GM23338 (cell line): Measurements from ENCODE around the gene RET. TPM values are rescaled to one million over a fixed set of nuclear protein-coding genes. Genes with fewer than 3 reads are reported as not detected.

Source experiments
- ATAC-seq: fragments of 200-7000 bp; cut with Tn5 transposase; 3 replicates; pipeline ENCODE4 v1.9.1; 2020
- DNase-seq: peaks from one replicate; pipeline ENCODE4 v3.0.0-alpha.2; 2015; ENCODE audit warnings: low spot score
- H2AFZ ChIP-seq: fragments of 200-600 bp; sonication (generic); 2 replicates; pipeline ENCODE4 v1.8.0; 2016; ENCODE audit warnings: antibody characterized with exemption, mild to moderate bottlenecking, moderate library complexity
- H3F3A ChIP-seq: fragments of 200-600 bp; sonication (generic); replicated peaks from 2 replicates; pipeline ENCODE4 v1.8.0; 2017; ENCODE audit warnings: antibody characterized with exemption, mixed run types, low read depth
- H3K27ac ChIP-seq: fragments of 200-600 bp; sonication (generic); 2 replicates; pipeline ENCODE4 v1.6.1; 2016; ENCODE audit warnings: low read depth
- H3K27me3 ChIP-seq: fragments of 200-600 bp; sonication (generic); 2 replicates; pipeline ENCODE4 v1.8.0; 2016; ENCODE audit warnings: mild to moderate bottlenecking, mixed run types, moderate library complexity; ENCODE audit not compliant: insufficient read depth
- H3K36me3 ChIP-seq: fragments of 200-600 bp; sonication (generic); 2 replicates; pipeline ENCODE4 v1.8.0; 2016; ENCODE audit warnings: mild to moderate bottlenecking; ENCODE audit not compliant: insufficient read depth
- H3K4me1 ChIP-seq: fragments of 200-600 bp; sonication (generic); 2 replicates; pipeline ENCODE4 v1.8.0; 2016; ENCODE audit warnings: mild to moderate bottlenecking, moderate library complexity; ENCODE audit not compliant: insufficient read depth
- H3K4me2 ChIP-seq: fragments of 200-600 bp; sonication (generic); 2 replicates; pipeline ENCODE4 v1.7.1; 2017; ENCODE audit warnings: mixed run types
- H3K4me3 ChIP-seq: fragments of 200-600 bp; sonication (generic); 2 replicates; pipeline ENCODE4 v1.6.1; 2016; ENCODE audit warnings: mixed run types
- H3K79me2 ChIP-seq: fragments of 200-600 bp; sonication (generic); replicated peaks from 2 replicates; pipeline ENCODE4 v1.8.0; 2017; ENCODE audit warnings: mild to moderate bottlenecking; ENCODE audit not compliant: insufficient read depth
- H3K9me2 ChIP-seq: fragments of 200-600 bp; sonication (generic); 2 replicates; pipeline ENCODE4 v1.8.0; 2017; ENCODE audit not compliant: insufficient read depth
- H4K20me1 ChIP-seq: fragments of 200-600 bp; sonication (generic); replicated peaks from 2 replicates; pipeline ENCODE4 v1.8.0; 2017; ENCODE audit warnings: mild to moderate bottlenecking; ENCODE audit not compliant: insufficient read depth
- H3K27ac Mint-ChIP-seq: 2 replicates; pipeline ENCODE4 v1.8.0; 2020; ENCODE audit warnings: inconsistent platforms, mild to moderate bottlenecking, moderate library complexity, mixed read lengths
- H3K27me3 Mint-ChIP-seq: 3 replicates; pipeline ENCODE4 v1.8.0; 2022; ENCODE audit warnings: low read depth, mild to moderate bottlenecking, moderate library complexity, mixed read lengths, inconsistent platforms; ENCODE audit not compliant: insufficient read depth, poor library complexity
- H3K36me3 Mint-ChIP-seq: 3 replicates; pipeline ENCODE4 v1.8.0; 2021; ENCODE audit warnings: low read depth, mild to moderate bottlenecking, inconsistent platforms, moderate library complexity, mixed read lengths
- H3K4me1 Mint-ChIP-seq: 3 replicates; pipeline ENCODE4 v1.8.0; 2020; ENCODE audit warnings: mild to moderate bottlenecking, inconsistent platforms, mixed read lengths
- H3K4me3 Mint-ChIP-seq: 3 replicates; pipeline ENCODE4 v1.8.0; 2021; ENCODE audit warnings: moderate library complexity, mild to moderate bottlenecking, inconsistent platforms, mixed read lengths
- H3K9me3 Mint-ChIP-seq: 3 replicates; pipeline ENCODE4 v1.8.0; 2020; ENCODE audit warnings: moderate library complexity, mild to moderate bottlenecking, inconsistent platforms, mixed read lengths
- CREB1 ChIP-seq: fragments of 250-450 bp; sonication (Bioruptor Pico); IDR thresholded peaks from 2 replicates; pipeline ENCODE4 v1.5.0; 2020; ENCODE audit warnings: low read depth, mild to moderate bottlenecking, moderate library complexity
- EZH2 ChIP-seq: fragments of 200-600 bp; sonication (generic); IDR thresholded peaks from one replicate; pipeline ENCODE4 v1.8.0; 2017; ENCODE audit warnings: antibody characterized with exemption, mild to moderate bottlenecking, low read depth; ENCODE audit not compliant: unreplicated experiment
- EZH2phosphoT487 ChIP-seq: fragments of 200-600 bp; sonication (generic); IDR thresholded peaks from one replicate; pipeline ENCODE4 v1.8.1; 2018; ENCODE audit warnings: antibody characterized with exemption; ENCODE audit not compliant: unreplicated experiment
- JUNB ChIP-seq: IDR thresholded peaks from one replicate; pipeline ENCODE4 v1.6.1; 2016; ENCODE audit warnings: antibody characterized with exemption; ENCODE audit not compliant: unreplicated experiment
- NANOG ChIP-seq: IDR thresholded peaks from 2 replicates; pipeline ENCODE4 v1.6.1; 2016; ENCODE audit warnings: antibody characterized with exemption, borderline replicate concordance
- POLR2AphosphoS5 ChIP-seq: IDR thresholded peaks from 2 replicates; pipeline ENCODE4 v1.6.1; 2016; ENCODE audit warnings: antibody characterized with exemption, low read depth
- STAT1 ChIP-seq: IDR thresholded peaks from one replicate; pipeline ENCODE4 v1.6.1; 2016; ENCODE audit warnings: antibody characterized with exemption; ENCODE audit not compliant: unreplicated experiment
- ZNF114 ChIP-seq: fragments of 250-450 bp; sonication (Bioruptor Pico); IDR thresholded peaks from 2 replicates; pipeline ENCODE4 v1.5.0; 2020; ENCODE audit warnings: mild to moderate bottlenecking, moderate library complexity
- ZNF331 ChIP-seq: fragments of 250-450 bp; sonication (Bioruptor Pico); IDR thresholded peaks from 2 replicates; pipeline ENCODE4 v1.5.0; 2020; ENCODE audit warnings: low read depth, mild to moderate bottlenecking, moderate library complexity
- polyA plus RNA-seq: library from polyadenylated mRNA; unstranded; fragments of >200 nt; fragmentation: Nextera tagmentation; extraction: Ambion mirVana; gene quantifications from 2 replicates; pipeline ENCODE4 v1.2.1, GENCODE V29; 2016
- total RNA-seq: library from RNA; depleted of rRNA; stranded (reverse); fragments of >200 nt; shearing (Covaris generic); gene quantifications from 2 replicates; pipeline ENCODE4 v1.2.3, GENCODE V29; 2014
- TF ChIP-seq, protein P1 (sequence below): fragments of 250-450 bp; sonication (Bioruptor Pico); IDR thresholded peaks from 2 replicates; pipeline ENCODE4 v1.5.0; 2020; ENCODE audit warnings: mild to moderate bottlenecking, moderate library complexity
- TF ChIP-seq, protein P2 (sequence below): IDR thresholded peaks from one replicate; pipeline ENCODE4 v1.6.1; 2018; ENCODE audit warnings: antibody characterized with exemption; ENCODE audit not compliant: unreplicated experiment
- TF ChIP-seq, protein P3 (sequence below): IDR thresholded peaks from 2 replicates; pipeline ENCODE4 v1.6.1; 2016; ENCODE audit warnings: antibody characterized with exemption
- TF ChIP-seq, protein P4 (sequence below), 2 experiments: fragments of 200-600 bp in 1 of 2; sonication (generic) in 1 of 2; conservative IDR thresholded peaks; 2 replicates each; pipeline versions ENCODE4 v1.5.1 to v1.6.1; 2016 to 2017; ENCODE audit warnings: antibody characterized with exemption in 2 of 2, low read depth in 2 of 2, mild to moderate bottlenecking in 2 of 2, moderate library complexity in 1 of 2

The RET gene
- total and polyA plus RNA-seq, 2 experiments from 2014 or later = 5.5 to 9.8 TPM

DNA sequence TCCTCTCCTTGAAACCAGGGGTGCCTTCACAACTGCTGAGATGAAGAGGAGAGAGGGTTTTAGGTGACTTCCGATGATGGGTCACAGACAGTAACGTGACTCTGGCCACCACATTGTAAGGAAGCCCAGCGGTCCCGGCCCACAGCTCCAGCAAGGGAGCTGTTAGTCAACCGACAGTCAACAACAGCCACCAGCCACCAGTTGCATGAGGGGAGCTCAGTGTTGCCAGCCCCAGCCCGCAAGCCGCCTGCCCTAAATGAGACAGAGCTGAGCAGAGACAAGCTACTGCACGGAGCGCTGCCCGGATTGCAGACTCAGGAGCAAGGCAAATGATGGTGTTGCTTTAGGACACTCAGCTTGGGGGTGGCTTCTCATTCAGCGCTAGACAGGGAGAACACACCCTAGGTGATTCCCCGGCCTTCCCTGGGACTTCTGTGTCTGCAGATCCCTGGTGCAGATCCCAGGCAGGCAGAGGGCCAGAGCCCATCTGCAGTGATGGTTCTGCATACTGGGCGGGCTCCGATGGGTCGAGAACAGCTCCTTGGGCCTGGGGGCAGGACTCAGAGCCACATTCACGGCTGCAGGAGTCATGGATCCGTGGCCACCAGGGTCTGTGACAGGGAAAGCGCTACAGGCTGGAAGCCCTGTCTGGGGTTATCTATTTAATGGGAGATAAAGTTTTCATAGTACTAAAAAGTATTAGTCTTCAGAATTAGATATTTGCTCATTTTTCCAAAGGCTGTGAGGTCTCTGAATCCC, 14.3 kb upstream of the RET start:
- Mint-ChIP-seq H3K4me1 (peaks cover 3% of the 10 kb centered on the region), H3K36me3 (no peaks in the 10 kb centered on the region; the same call in 2 of the 3 replicates), H3K27ac (no peak overlapping the region), H3K4me3 (no peak overlapping the region), H3K9me3 (no peaks in the 10 kb centered on the region; the same call in 2 of the 3 replicates), H3K27me3 (peaks cover 14% of the 10 kb centered on the region)
- ATAC-seq = no peak
- H3K36me3 ChIP-seq = no peaks in the 10 kb centered on the region
- no peaks in the 10 kb centered on the region for H3K9me2 ChIP-seq
- no peaks in the 10 kb centered on the region for H3F3A ChIP-seq
- TF ChIP-seq, protein P1, sequence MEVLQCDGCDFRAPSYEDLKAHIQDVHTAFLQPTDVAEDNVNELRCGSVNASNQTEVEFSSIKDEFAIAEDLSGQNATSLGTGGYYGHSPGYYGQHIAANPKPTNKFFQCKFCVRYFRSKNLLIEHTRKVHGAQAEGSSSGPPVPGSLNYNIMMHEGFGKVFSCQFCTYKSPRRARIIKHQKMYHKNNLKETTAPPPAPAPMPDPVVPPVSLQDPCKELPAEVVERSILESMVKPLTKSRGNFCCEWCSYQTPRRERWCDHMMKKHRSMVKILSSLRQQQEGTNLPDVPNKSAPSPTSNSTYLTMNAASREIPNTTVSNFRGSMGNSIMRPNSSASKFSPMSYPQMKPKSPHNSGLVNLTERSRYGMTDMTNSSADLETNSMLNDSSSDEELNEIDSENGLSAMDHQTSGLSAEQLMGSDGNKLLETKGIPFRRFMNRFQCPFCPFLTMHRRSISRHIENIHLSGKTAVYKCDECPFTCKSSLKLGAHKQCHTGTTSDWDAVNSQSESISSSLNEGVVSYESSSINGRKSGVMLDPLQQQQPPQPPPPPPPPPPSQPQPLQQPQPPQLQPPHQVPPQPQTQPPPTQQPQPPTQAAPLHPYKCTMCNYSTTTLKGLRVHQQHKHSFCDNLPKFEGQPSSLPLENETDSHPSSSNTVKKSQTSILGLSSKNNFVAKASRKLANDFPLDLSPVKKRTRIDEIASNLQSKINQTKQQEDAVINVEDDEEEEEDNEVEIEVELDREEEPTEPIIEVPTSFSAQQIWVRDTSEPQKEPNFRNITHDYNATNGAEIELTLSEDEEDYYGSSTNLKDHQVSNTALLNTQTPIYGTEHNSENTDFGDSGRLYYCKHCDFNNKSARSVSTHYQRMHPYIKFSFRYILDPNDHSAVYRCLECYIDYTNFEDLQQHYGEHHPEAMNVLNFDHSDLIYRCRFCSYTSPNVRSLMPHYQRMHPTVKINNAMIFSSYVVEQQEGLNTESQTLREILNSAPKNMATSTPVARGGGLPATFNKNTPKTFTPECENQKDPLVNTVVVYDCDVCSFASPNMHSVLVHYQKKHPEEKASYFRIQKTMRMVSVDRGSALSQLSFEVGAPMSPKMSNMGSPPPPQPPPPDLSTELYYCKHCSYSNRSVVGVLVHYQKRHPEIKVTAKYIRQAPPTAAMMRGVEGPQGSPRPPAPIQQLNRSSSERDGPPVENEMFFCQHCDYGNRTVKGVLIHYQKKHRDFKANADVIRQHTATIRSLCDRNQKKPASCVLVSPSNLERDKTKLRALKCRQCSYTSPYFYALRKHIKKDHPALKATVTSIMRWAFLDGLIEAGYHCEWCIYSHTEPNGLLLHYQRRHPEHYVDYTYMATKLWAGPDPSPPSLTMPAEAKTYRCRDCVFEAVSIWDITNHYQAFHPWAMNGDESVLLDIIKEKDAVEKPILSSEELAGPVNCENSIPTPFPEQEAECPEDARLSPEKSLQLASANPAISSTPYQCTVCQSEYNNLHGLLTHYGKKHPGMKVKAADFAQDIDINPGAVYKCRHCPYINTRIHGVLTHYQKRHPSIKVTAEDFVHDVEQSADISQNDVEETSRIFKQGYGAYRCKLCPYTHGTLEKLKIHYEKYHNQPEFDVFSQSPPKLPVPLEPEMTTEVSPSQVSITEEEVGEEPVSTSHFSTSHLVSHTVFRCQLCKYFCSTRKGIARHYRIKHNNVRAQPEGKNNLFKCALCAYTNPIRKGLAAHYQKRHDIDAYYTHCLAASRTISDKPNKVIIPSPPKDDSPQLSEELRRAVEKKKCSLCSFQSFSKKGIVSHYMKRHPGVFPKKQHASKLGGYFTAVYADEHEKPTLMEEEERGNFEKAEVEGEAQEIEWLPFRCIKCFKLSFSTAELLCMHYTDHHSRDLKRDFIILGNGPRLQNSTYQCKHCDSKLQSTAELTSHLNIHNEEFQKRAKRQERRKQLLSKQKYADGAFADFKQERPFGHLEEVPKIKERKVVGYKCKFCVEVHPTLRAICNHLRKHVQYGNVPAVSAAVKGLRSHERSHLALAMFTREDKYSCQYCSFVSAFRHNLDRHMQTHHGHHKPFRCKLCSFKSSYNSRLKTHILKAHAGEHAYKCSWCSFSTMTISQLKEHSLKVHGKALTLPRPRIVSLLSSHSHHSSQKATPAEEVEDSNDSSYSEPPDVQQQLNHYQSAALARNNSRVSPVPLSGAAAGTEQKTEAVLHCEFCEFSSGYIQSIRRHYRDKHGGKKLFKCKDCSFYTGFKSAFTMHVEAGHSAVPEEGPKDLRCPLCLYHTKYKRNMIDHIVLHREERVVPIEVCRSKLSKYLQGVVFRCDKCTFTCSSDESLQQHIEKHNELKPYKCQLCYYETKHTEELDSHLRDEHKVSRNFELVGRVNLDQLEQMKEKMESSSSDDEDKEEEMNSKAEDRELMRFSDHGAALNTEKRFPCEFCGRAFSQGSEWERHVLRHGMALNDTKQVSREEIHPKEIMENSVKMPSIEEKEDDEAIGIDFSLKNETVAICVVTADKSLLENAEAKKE (CRISPR knock-in tag) = no peak
- TF ChIP-seq ZNF114 (CRISPR knock-in tag) (no peak), CREB1 (CRISPR knock-in tag) (no peak), EZH2 (no peak), JUNB (no peak), POLR2AphosphoS5 (no peak), NANOG (no peak), EZH2phosphoT487 (no peak), ZNF331 (no peak), STAT1 (no peak)
- TF ChIP-seq, protein P2, sequence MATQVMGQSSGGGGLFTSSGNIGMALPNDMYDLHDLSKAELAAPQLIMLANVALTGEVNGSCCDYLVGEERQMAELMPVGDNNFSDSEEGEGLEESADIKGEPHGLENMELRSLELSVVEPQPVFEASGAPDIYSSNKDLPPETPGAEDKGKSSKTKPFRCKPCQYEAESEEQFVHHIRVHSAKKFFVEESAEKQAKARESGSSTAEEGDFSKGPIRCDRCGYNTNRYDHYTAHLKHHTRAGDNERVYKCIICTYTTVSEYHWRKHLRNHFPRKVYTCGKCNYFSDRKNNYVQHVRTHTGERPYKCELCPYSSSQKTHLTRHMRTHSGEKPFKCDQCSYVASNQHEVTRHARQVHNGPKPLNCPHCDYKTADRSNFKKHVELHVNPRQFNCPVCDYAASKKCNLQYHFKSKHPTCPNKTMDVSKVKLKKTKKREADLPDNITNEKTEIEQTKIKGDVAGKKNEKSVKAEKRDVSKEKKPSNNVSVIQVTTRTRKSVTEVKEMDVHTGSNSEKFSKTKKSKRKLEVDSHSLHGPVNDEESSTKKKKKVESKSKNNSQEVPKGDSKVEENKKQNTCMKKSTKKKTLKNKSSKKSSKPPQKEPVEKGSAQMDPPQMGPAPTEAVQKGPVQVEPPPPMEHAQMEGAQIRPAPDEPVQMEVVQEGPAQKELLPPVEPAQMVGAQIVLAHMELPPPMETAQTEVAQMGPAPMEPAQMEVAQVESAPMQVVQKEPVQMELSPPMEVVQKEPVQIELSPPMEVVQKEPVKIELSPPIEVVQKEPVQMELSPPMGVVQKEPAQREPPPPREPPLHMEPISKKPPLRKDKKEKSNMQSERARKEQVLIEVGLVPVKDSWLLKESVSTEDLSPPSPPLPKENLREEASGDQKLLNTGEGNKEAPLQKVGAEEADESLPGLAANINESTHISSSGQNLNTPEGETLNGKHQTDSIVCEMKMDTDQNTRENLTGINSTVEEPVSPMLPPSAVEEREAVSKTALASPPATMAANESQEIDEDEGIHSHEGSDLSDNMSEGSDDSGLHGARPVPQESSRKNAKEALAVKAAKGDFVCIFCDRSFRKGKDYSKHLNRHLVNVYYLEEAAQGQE = no peak
- TF ChIP-seq, protein P3, sequence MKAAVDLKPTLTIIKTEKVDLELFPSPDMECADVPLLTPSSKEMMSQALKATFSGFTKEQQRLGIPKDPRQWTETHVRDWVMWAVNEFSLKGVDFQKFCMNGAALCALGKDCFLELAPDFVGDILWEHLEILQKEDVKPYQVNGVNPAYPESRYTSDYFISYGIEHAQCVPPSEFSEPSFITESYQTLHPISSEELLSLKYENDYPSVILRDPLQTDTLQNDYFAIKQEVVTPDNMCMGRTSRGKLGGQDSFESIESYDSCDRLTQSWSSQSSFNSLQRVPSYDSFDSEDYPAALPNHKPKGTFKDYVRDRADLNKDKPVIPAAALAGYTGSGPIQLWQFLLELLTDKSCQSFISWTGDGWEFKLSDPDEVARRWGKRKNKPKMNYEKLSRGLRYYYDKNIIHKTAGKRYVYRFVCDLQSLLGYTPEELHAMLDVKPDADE = no peak
- TF ChIP-seq, protein P4, sequence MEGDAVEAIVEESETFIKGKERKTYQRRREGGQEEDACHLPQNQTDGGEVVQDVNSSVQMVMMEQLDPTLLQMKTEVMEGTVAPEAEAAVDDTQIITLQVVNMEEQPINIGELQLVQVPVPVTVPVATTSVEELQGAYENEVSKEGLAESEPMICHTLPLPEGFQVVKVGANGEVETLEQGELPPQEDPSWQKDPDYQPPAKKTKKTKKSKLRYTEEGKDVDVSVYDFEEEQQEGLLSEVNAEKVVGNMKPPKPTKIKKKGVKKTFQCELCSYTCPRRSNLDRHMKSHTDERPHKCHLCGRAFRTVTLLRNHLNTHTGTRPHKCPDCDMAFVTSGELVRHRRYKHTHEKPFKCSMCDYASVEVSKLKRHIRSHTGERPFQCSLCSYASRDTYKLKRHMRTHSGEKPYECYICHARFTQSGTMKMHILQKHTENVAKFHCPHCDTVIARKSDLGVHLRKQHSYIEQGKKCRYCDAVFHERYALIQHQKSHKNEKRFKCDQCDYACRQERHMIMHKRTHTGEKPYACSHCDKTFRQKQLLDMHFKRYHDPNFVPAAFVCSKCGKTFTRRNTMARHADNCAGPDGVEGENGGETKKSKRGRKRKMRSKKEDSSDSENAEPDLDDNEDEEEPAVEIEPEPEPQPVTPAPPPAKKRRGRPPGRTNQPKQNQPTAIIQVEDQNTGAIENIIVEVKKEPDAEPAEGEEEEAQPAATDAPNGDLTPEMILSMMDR (conservative IDR thresholded peaks at IDR 0.05; ENCODE audit: low read depth in 2 of 2) = no peak
- no peaks in the 10 kb centered on the region for H4K20me1 ChIP-seq
- no peaks in the 10 kb centered on the region for H3K4me1 ChIP-seq
- no peak for DNase-seq
- no peak overlapping the region for H3K4me3 ChIP-seq
- no peak overlapping the region for H3K4me2 ChIP-seq
- H3K27me3 ChIP-seq = no peaks in the 10 kb centered on the region
- no peak overlapping the region for H3K27ac ChIP-seq
- H3K79me2 ChIP-seq = no peaks in the 10 kb centered on the region
- H2AFZ ChIP-seq = no peak overlapping the region
